ENCODE data around the gene SSH2. TPM values are rescaled to one million over a fixed set of nuclear protein-coding genes. Genes with fewer than 3 reads are reported as not detected.

The SSH2 gene, protein sequence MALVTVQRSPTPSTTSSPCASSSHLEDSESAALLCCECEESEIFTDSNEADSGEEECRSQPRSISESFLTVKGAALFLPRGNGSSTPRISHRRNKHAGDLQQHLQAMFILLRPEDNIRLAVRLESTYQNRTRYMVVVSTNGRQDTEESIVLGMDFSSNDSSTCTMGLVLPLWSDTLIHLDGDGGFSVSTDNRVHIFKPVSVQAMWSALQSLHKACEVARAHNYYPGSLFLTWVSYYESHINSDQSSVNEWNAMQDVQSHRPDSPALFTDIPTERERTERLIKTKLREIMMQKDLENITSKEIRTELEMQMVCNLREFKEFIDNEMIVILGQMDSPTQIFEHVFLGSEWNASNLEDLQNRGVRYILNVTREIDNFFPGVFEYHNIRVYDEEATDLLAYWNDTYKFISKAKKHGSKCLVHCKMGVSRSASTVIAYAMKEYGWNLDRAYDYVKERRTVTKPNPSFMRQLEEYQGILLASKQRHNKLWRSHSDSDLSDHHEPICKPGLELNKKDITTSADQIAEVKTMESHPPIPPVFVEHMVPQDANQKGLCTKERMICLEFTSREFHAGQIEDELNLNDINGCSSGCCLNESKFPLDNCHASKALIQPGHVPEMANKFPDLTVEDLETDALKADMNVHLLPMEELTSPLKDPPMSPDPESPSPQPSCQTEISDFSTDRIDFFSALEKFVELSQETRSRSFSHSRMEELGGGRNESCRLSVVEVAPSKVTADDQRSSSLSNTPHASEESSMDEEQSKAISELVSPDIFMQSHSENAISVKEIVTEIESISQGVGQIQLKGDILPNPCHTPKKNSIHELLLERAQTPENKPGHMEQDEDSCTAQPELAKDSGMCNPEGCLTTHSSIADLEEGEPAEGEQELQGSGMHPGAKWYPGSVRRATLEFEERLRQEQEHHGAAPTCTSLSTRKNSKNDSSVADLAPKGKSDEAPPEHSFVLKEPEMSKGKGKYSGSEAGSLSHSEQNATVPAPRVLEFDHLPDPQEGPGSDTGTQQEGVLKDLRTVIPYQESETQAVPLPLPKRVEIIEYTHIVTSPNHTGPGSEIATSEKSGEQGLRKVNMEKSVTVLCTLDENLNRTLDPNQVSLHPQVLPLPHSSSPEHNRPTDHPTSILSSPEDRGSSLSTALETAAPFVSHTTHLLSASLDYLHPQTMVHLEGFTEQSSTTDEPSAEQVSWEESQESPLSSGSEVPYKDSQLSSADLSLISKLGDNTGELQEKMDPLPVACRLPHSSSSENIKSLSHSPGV (N-terminal part only)
- total RNA-seq (ENCODE audit: low replicate concordance) = 12.2 and 13.2 TPM in 2 replicates

DNA sequence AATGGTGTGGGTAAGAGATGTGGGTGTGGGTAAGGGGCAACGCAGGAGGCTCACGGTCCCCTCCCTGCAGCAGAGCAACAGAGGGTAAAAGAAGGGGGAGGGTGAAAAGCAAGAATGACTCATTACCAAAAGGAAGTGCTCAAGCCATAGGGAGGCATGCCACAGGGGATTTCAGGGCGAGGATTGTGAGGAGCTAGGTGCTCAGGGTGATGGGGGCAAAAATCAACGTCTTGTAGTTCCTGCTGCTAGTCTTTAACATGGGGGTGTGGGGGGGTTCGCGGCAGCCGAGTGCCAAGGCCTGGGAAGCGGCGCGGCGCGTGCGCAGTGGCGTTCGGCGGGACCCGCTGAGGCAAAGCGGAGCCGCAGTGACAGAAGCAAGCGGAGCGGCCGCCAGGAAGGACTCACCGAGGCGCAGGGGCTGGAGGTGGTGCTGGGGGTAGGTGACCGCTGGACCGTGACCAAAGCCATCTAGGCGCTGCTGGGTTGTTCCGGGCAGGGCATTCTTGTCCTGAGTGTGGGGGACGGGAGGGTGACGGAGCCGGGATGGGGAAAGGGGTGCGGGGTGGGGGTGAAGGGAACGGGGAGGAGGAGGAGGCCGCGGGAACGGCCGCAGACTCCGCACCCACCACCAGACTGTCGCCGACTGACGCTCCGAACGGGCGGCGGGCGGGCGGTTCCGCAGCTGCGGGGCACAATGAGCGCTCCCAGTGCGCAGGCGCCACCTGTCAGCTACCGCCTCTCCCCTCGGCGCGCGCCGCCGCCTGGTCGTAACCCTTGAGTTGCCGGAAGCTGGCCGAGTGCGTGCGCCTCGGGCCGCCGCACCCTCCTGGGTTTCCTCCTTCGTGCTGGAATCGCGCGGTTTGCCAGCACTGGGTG lies at the start of gene SSH2:
Gene SSH2, minus strand, starts transcription at position 696 of the 876 bp plus-strand sequence. Its CDS starts 228 bp downstream, at position 468.
- Mint-ChIP-seq H3K4me3 (no peak within 1 kb of the TSS), H3K27me3 (ENCODE audit: insufficient read depth, low read depth) (no peaks in the 10 kb centered on the region), H3K36me3 (no peaks in the 10 kb centered on the region), H3K27ac (peak within 1 kb of the TSS; percentile 89), H3K4me1 (peaks cover 13% of the 10 kb centered on the region), H3K9me3 (no peaks in the 10 kb centered on the region)
- TF ChIP-seq EZH2 (IDR thresholded peaks at IDR 0.05) (no peak), EZH2phosphoT487 (IDR thresholded peaks at IDR 0.05) (no peak)
- TF ChIP-seq, protein P1, sequence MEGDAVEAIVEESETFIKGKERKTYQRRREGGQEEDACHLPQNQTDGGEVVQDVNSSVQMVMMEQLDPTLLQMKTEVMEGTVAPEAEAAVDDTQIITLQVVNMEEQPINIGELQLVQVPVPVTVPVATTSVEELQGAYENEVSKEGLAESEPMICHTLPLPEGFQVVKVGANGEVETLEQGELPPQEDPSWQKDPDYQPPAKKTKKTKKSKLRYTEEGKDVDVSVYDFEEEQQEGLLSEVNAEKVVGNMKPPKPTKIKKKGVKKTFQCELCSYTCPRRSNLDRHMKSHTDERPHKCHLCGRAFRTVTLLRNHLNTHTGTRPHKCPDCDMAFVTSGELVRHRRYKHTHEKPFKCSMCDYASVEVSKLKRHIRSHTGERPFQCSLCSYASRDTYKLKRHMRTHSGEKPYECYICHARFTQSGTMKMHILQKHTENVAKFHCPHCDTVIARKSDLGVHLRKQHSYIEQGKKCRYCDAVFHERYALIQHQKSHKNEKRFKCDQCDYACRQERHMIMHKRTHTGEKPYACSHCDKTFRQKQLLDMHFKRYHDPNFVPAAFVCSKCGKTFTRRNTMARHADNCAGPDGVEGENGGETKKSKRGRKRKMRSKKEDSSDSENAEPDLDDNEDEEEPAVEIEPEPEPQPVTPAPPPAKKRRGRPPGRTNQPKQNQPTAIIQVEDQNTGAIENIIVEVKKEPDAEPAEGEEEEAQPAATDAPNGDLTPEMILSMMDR (IDR thresholded peaks at IDR 0.05) = no peak
- Histone ChIP-seq H3K4me3 (peak within 1 kb of the TSS; percentile 78), H3K4me2 (peak within 1 kb of the TSS; percentile 93), H3K79me2 (ENCODE audit: low read depth) (peaks cover 48% of the 10 kb centered on the region), H3K4me1 (peaks cover 17% of the 10 kb centered on the region), H3K27me3 (no peaks in the 10 kb centered on the region), H3F3A (ENCODE audit: low read depth) (peaks cover 29% of the 10 kb centered on the region), H3K9ac (peak within 1 kb of the TSS; percentile 4), H4K20me1 (ENCODE audit: low read depth) (no peaks in the 10 kb centered on the region), H2AFZ (replicated peaks) (peak within 1 kb of the TSS; percentile 97), H3K27ac (peak within 1 kb of the TSS; percentile 39), H3K9me3 (ENCODE audit: low read depth) (no peaks in the 10 kb centered on the region), H3K36me3 (no peaks in the 10 kb centered on the region)
- DNase-seq (ENCODE audit: low spot score) = peak; percentile 99

GRCh38 chr17:29977836-29978235 lies 47.8 kb upstream of the SSH2 start:
- Histone ChIP-seq H3K36me3 (no peaks in the 10 kb centered on the region), H3K4me2 (no peak overlapping the region), H3F3A (ENCODE audit: low read depth) (no peaks in the 10 kb centered on the region), H3K9me3 (ENCODE audit: low read depth) (no peaks in the 10 kb centered on the region), H3K4me1 (no peaks in the 10 kb centered on the region), H3K9ac (no peak overlapping the region), H4K20me1 (ENCODE audit: low read depth) (no peaks in the 10 kb centered on the region), H3K27ac (no peak overlapping the region), H3K4me3 (no peak overlapping the region), H3K79me2 (ENCODE audit: low read depth) (no peaks in the 10 kb centered on the region), H3K27me3 (no peaks in the 10 kb centered on the region), H2AFZ (replicated peaks) (no peak overlapping the region)
- no peaks in the 10 kb centered on the region for H3K36me3 Mint-ChIP-seq
- no peak overlapping the region for H3K4me3 Mint-ChIP-seq
- H3K27me3 Mint-ChIP-seq (ENCODE audit: insufficient read depth, low read depth) = no peaks in the 10 kb centered on the region
- TF ChIP-seq, protein P1 (IDR thresholded peaks at IDR 0.05) = no peak
- TF ChIP-seq EZH2 (IDR thresholded peaks at IDR 0.05) (no peak), EZH2phosphoT487 (IDR thresholded peaks at IDR 0.05) (no peak)
- DNase-seq (ENCODE audit: low spot score) = no peak
- H3K4me1 Mint-ChIP-seq = no peaks in the 10 kb centered on the region
- no peak overlapping the region for H3K27ac Mint-ChIP-seq
- no peaks in the 10 kb centered on the region for H3K9me3 Mint-ChIP-seq

GRCh38 chr17:29973005-29973404 lies 43.0 kb upstream of the SSH2 start:
- Histone ChIP-seq H3K4me2 (no peak overlapping the region), H3K27ac (no peak overlapping the region), H3K79me2 (ENCODE audit: low read depth) (no peaks in the 10 kb centered on the region), H3K4me1 (no peaks in the 10 kb centered on the region), H3K4me3 (no peak overlapping the region), H3K27me3 (no peaks in the 10 kb centered on the region), H3K9ac (no peak overlapping the region), H3K36me3 (no peaks in the 10 kb centered on the region), H3K9me3 (ENCODE audit: low read depth) (no peaks in the 10 kb centered on the region), H4K20me1 (ENCODE audit: low read depth) (no peaks in the 10 kb centered on the region), H2AFZ (replicated peaks) (no peak overlapping the region), H3F3A (ENCODE audit: low read depth) (no peaks in the 10 kb centered on the region)
- DNase-seq (ENCODE audit: low spot score) = no peak
- Mint-ChIP-seq H3K27ac (no peak overlapping the region), H3K4me3 (no peak overlapping the region), H3K27me3 (ENCODE audit: insufficient read depth, low read depth) (no peaks in the 10 kb centered on the region), H3K9me3 (no peaks in the 10 kb centered on the region), H3K36me3 (no peaks in the 10 kb centered on the region), H3K4me1 (no peaks in the 10 kb centered on the region)
- TF ChIP-seq EZH2phosphoT487 (IDR thresholded peaks at IDR 0.05) (no peak), EZH2 (IDR thresholded peaks at IDR 0.05) (no peak)
- TF ChIP-seq, protein P1 (IDR thresholded peaks at IDR 0.05) = no peak

Measured in neural progenitor cell (in vitro differentiated cells).